ENCODE results near the gene USP3. TPM values are rescaled to one million over a fixed set of nuclear protein-coding genes. Genes with fewer than 3 reads are reported as not detected.

Gene USP3
- total and polyA plus RNA-seq, 2 of the 13 experiments (the other 11 are each of a cell fraction or from before 2014, with no cell fraction given) = 14.3 to 61.2 TPM

DNA sequence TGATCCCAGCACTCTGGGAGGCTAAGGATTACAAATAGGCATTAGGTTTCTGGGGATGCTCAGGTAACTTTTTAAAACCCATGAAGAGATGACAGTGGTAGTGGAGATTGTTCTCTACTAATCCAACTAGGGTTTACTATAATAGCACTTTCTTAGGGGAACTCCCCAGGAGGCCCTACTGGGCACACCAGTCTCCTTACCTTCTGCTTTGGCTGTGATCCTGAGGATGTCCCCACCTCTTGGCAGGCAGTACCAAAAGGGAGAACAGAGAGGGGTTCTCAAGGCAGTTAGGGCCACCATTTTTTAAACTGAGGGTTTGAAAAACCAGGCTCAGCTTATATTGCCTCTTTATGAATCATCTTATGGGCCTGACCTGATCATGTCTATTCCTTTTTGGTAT lies 77.8 kb downstream of the USP3 start:
- Histone ChIP-seq H3K27me3 (ENCODE audit: control insufficient read depth in 1 of 2, insufficient read depth in 2 of 2, low read length in 2 of 2) (no peaks in the 10 kb centered on the region), H3K79me2 (ENCODE audit: insufficient read depth, low read length) (no peaks in the 10 kb centered on the region), H3K9me3 (ENCODE audit: low read length) (no peaks in the 10 kb centered on the region), H3K27ac (ENCODE audit: extremely low read length, insufficient read depth, low read length) (no peak overlapping the region), H4K20me1 (ENCODE audit: insufficient read depth, low read length) (no peaks in the 10 kb centered on the region), H3K36me3 (replicated peaks in 1 of 2; ENCODE audit: control insufficient read depth in 1 of 2, insufficient read depth in 2 of 2, low read length in 2 of 2) (peaks cover 1 to 27% of the 10 kb centered on the region in 2 experiments), H3K4me2 (ENCODE audit: low read depth, low read length) (no peak overlapping the region), H3K4me1 (ENCODE audit: insufficient read depth, low read length) (peaks cover under 1% of the 10 kb centered on the region; the same call in 1 of the 2 replicates), H3K4me3 (replicated peaks in 1 of 3; ENCODE audit: insufficient read depth in 1 of 3, low read depth in 2 of 3, low read length in 3 of 3) (no peak overlapping the region), H3K9ac (ENCODE audit: insufficient read depth, low read depth, low read length) (no peak overlapping the region), H2AFZ (ENCODE audit: low read length) (no peak overlapping the region)
- FAIRE-seq (no peak), DNase-seq (ENCODE audit: low spot score) (no peak), ATAC-seq (no peak)
- ChIA-PET CTCF (ENCODE audit: low intra/inter-chr PET ratio, low total read pairs) (no interaction called here), POLR2A (no interaction called here)
- intact Hi-C loops (cut with micrococcal nuclease; ENCODE audit: unreplicated experiment) = no loop called here
- no TSS peak for BruUV-seq (replicated peaks)
- in situ Hi-C loops (cut with HindIII; ENCODE audit: extremely low pct_ligation_motif_present, low pct_unique_long_range_greater_than_20kb) = no loop called here
- no peak for TF ChIP-seq NPAS2 (CRISPR knock-in tag; IDR thresholded peaks at IDR 0.05; ENCODE audit: borderline replicate concordance)
- TF ChIP-seq SNRNP70 (IDR thresholded peaks at IDR 0.05; ENCODE audit: low read depth, low read length) = no peak
- TF ChIP-seq NR2C2 (CRISPR knock-in tag; IDR thresholded peaks at IDR 0.05; ENCODE audit: borderline replicate concordance) = no peak
- TF ChIP-seq, protein P1, sequence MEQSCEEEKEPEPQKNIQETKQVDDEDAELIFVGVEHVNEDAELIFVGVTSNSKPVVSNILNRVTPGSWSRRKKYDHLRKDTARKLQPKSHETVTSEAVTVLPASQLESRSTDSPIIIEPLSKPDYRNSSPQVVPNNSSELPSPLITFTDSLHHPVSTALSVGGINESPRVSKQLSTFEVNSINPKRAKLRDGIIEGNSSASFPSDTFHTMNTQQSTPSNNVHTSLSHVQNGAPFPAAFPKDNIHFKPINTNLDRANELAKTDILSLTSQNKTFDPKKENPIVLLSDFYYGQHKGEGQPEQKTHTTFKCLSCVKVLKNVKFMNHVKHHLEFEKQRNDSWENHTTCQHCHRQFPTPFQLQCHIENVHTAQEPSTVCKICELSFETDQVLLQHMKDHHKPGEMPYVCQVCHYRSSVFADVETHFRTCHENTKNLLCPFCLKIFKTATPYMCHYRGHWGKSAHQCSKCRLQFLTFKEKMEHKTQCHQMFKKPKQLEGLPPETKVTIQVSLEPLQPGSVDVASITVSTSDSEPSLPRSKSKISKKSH (CRISPR knock-in tag; IDR thresholded peaks at IDR 0.05; ENCODE audit: borderline replicate concordance) = no peak
- TF ChIP-seq, protein P2, sequence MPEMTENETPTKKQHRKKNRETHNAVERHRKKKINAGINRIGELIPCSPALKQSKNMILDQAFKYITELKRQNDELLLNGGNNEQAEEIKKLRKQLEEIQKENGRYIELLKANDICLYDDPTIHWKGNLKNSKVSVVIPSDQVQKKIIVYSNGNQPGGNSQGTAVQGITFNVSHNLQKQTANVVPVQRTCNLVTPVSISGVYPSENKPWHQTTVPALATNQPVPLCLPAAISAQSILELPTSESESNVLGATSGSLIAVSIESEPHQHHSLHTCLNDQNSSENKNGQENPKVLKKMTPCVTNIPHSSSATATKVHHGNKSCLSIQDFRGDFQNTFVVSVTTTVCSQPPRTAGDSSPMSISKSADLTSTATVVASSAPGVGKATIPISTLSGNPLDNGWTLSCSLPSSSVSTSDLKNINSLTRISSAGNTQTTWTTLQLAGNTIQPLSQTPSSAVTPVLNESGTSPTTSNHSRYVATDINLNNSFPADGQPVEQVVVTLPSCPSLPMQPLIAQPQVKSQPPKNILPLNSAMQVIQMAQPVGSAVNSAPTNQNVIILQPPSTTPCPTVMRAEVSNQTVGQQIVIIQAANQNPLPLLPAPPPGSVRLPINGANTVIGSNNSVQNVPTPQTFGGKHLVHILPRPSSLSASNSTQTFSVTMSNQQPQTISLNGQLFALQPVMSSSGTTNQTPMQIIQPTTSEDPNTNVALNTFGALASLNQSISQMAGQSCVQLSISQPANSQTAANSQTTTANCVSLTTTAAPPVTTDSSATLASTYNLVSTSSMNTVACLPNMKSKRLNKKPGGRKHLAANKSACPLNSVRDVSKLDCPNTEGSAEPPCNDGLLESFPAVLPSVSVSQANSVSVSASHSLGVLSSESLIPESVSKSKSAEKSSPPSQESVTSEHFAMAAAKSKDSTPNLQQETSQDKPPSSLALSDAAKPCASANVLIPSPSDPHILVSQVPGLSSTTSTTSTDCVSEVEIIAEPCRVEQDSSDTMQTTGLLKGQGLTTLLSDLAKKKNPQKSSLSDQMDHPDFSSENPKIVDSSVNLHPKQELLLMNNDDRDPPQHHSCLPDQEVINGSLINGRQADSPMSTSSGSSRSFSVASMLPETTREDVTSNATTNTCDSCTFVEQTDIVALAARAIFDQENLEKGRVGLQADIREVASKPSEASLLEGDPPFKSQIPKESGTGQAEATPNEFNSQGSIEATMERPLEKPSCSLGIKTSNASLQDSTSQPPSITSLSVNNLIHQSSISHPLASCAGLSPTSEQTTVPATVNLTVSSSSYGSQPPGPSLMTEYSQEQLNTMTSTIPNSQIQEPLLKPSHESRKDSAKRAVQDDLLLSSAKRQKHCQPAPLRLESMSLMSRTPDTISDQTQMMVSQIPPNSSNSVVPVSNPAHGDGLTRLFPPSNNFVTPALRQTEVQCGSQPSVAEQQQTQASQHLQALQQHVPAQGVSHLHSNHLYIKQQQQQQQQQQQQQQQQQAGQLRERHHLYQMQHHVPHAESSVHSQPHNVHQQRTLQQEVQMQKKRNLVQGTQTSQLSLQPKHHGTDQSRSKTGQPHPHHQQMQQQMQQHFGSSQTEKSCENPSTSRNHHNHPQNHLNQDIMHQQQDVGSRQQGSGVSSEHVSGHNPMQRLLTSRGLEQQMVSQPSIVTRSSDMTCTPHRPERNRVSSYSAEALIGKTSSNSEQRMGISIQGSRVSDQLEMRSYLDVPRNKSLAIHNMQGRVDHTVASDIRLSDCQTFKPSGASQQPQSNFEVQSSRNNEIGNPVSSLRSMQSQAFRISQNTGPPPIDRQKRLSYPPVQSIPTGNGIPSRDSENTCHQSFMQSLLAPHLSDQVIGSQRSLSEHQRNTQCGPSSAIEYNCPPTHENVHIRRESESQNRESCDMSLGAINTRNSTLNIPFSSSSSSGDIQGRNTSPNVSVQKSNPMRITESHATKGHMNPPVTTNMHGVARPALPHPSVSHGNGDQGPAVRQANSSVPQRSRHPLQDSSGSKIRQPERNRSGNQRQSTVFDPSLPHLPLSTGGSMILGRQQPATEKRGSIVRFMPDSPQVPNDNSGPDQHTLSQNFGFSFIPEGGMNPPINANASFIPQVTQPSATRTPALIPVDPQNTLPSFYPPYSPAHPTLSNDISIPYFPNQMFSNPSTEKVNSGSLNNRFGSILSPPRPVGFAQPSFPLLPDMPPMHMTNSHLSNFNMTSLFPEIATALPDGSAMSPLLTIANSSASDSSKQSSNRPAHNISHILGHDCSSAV (CRISPR knock-in tag; IDR thresholded peaks at IDR 0.05; ENCODE audit: borderline replicate concordance) = no peak
- TF ChIP-seq, protein P3, sequence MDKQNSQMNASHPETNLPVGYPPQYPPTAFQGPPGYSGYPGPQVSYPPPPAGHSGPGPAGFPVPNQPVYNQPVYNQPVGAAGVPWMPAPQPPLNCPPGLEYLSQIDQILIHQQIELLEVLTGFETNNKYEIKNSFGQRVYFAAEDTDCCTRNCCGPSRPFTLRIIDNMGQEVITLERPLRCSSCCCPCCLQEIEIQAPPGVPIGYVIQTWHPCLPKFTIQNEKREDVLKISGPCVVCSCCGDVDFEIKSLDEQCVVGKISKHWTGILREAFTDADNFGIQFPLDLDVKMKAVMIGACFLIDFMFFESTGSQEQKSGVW (CRISPR knock-in tag; IDR thresholded peaks at IDR 0.05; ENCODE audit: borderline replicate concordance) = no peak
- TF ChIP-seq NR2F2 (IDR thresholded peaks at IDR 0.05; ENCODE audit: borderline replicate concordance, low read depth) = no peak
- TF ChIP-seq ZSCAN29 (CRISPR knock-in tag; conservative IDR thresholded peaks at IDR 0.05) = no peak
- TF ChIP-seq ZNF441 (CRISPR knock-in tag; IDR thresholded peaks at IDR 0.05; ENCODE audit: borderline replicate concordance) = no peak
- no peak for TF ChIP-seq SAFB2 (CRISPR knock-in tag; IDR thresholded peaks at IDR 0.05; ENCODE audit: borderline replicate concordance, low read depth)
- TF ChIP-seq ZNF333 (CRISPR knock-in tag; IDR thresholded peaks at IDR 0.05; ENCODE audit: borderline replicate concordance) = no peak
- TF ChIP-seq, protein P4, sequence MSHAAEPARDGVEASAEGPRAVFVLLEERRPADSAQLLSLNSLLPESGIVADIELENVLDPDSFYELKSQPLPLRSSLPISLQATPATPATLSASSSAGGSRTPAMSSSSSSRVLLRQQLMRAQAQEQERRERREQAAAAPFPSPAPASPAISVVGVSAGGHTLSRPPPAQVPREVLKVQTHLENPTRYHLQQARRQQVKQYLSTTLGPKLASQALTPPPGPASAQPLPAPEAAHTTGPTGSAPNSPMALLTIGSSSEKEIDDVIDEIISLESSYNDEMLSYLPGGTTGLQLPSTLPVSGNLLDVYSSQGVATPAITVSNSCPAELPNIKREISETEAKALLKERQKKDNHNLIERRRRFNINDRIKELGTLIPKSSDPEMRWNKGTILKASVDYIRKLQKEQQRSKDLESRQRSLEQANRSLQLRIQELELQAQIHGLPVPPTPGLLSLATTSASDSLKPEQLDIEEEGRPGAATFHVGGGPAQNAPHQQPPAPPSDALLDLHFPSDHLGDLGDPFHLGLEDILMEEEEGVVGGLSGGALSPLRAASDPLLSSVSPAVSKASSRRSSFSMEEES (CRISPR knock-in tag; IDR thresholded peaks at IDR 0.05) = no peak
- no peak for TF ChIP-seq KLF16 (CRISPR knock-in tag; IDR thresholded peaks at IDR 0.05)

Measured in HepG2 (cell line).